ENCODE data around the gene UNC5A.

Gene UNC5A

GRCh38 chr5:176888865-176889165 is 78.5 kb downstream of the UNC5A start:
- Histone ChIP-seq H3K36me3 (ENCODE audit: insufficient read depth, low read length) (no peaks in the 10 kb centered on the region), H3K27ac (ENCODE audit: low read length) (no peak overlapping the region), H3K79me2 (ENCODE audit: insufficient read depth, low read length) (no peaks in the 10 kb centered on the region), H2AFZ (ENCODE audit: low read depth, low read length) (no peak overlapping the region), H3K4me3 (ENCODE audit: low read depth in 1 of 2, low read length in 2 of 2) (no peak overlapping the region), H4K20me1 (ENCODE audit: insufficient read depth, low read length) (peaks cover 3% of the 10 kb centered on the region), H3K4me2 (ENCODE audit: insufficient read depth, low read length) (no peak overlapping the region), H3K9me3 (ENCODE audit: insufficient read depth, low read length, severe bottlenecking) (no peaks in the 10 kb centered on the region), H3K27me3 (ENCODE audit: insufficient read depth, low read length, poor library complexity) (peaks cover 3% of the 10 kb centered on the region), H3K4me1 (ENCODE audit: insufficient read depth, low read length) (no peaks in the 10 kb centered on the region), H3K9ac (ENCODE audit: low read depth, low read length) (no peak overlapping the region)
- no peak for ATAC-seq (ENCODE audit: insufficient read depth, low read depth)
- DNase-seq = no peak
- TF ChIP-seq EZH2 (IDR thresholded peaks at IDR 0.05; ENCODE audit: borderline replicate concordance, low read depth, low read length, severe bottlenecking) (no peak), CTCF (IDR thresholded peaks at IDR 0.05; ENCODE audit: borderline replicate concordance, extremely low read depth, low read length, poor library complexity, severe bottlenecking) (no peak)

GRCh38 chr5:176889321-176890280 is 79.2 kb downstream of the UNC5A start:
- Histone ChIP-seq H3K9me3 (ENCODE audit: insufficient read depth, low read length, severe bottlenecking) (no peaks in the 10 kb centered on the region), H3K9ac (ENCODE audit: low read depth, low read length) (no peak overlapping the region), H3K27ac (ENCODE audit: low read length) (no peak overlapping the region), H3K4me3 (ENCODE audit: low read depth in 1 of 2, low read length in 2 of 2) (no peak overlapping the region), H3K4me1 (ENCODE audit: insufficient read depth, low read length) (no peaks in the 10 kb centered on the region), H4K20me1 (ENCODE audit: insufficient read depth, low read length) (peaks cover 3% of the 10 kb centered on the region), H3K4me2 (ENCODE audit: insufficient read depth, low read length) (no peak overlapping the region), H3K36me3 (ENCODE audit: insufficient read depth, low read length) (no peaks in the 10 kb centered on the region), H3K79me2 (ENCODE audit: insufficient read depth, low read length) (no peaks in the 10 kb centered on the region), H3K27me3 (ENCODE audit: insufficient read depth, low read length, poor library complexity) (peaks cover 5% of the 10 kb centered on the region), H2AFZ (ENCODE audit: low read depth, low read length) (no peak overlapping the region)
- no peak for DNase-seq
- ATAC-seq (ENCODE audit: insufficient read depth, low read depth) = no peak
- TF ChIP-seq EZH2 (IDR thresholded peaks at IDR 0.05; ENCODE audit: borderline replicate concordance, low read depth, low read length, severe bottlenecking) = no peak
- TF ChIP-seq CTCF (IDR thresholded peaks at IDR 0.05; ENCODE audit: borderline replicate concordance, extremely low read depth, low read length, poor library complexity, severe bottlenecking) = no peak

- Histone ChIP-seq H3K79me2 (ENCODE audit: insufficient read depth, low read length) (no peaks in the 10 kb centered on the region), H3K4me1 (ENCODE audit: insufficient read depth, low read length) (no peaks in the 10 kb centered on the region), H3K4me3 (ENCODE audit: low read depth in 1 of 2, low read length in 2 of 2) (no peak overlapping the region), H3K9ac (ENCODE audit: low read depth, low read length) (no peak overlapping the region), H3K9me3 (ENCODE audit: insufficient read depth, low read length, severe bottlenecking) (no peaks in the 10 kb centered on the region), H2AFZ (ENCODE audit: low read depth, low read length) (no peak overlapping the region), H3K4me2 (ENCODE audit: insufficient read depth, low read length) (no peak overlapping the region), H3K27me3 (ENCODE audit: insufficient read depth, low read length, poor library complexity) (peaks cover 5% of the 10 kb centered on the region), H4K20me1 (ENCODE audit: insufficient read depth, low read length) (peaks cover 3% of the 10 kb centered on the region), H3K36me3 (ENCODE audit: insufficient read depth, low read length) (no peaks in the 10 kb centered on the region), H3K27ac (ENCODE audit: low read length) (no peak overlapping the region)
- TF ChIP-seq CTCF (IDR thresholded peaks at IDR 0.05; ENCODE audit: borderline replicate concordance, extremely low read depth, low read length, poor library complexity, severe bottlenecking) = no peak
- no peak for TF ChIP-seq EZH2 (IDR thresholded peaks at IDR 0.05; ENCODE audit: borderline replicate concordance, low read depth, low read length, severe bottlenecking)
- ATAC-seq (ENCODE audit: insufficient read depth, low read depth) (no peak), DNase-seq (no peak)
Observed at GRCh38 chr5:176890455-176891330, 80.3 kb downstream of the UNC5A start.
